Endothelial cell of umbilical vein (primary cell): ENCODE data around the gene B3GALNT1. TPM values are rescaled to one million over a fixed set of nuclear protein-coding genes. Genes with fewer than 3 reads are reported as not detected.

Experiments
- BruUV-seq: library from RNA; stranded (reverse); fragments of 400-500 nt; replicated peaks from 2 replicates; lab custom pipeline; 2021; lab: Mats Ljungman, UMichigan
- CTCF ChIA-PET: fragments of 300-600, 350-600 bp; sonication (Branson Sonifier 250); formaldehyde crosslinking; loops from one replicate; lab custom pipeline; 2021; ENCODE audit warnings: antibody characterized with exemption, inconsistent platforms; lab: Charles Lee
- POLR2A ChIA-PET: fragments of 300-600, 350-600 bp; sonication (Branson Sonifier 250); formaldehyde crosslinking; loops from one replicate; lab custom pipeline; 2021; ENCODE audit warnings: antibody characterized with exemption, inconsistent platforms; lab: Charles Lee
- DNase-seq: peaks from one replicate; pipeline ENCODE4 v3.0.0-alpha.2; 2011; ENCODE audit warnings: low read depth, low spot score
- FAIRE-seq: peaks from 2 replicates; lab custom pipeline; 2011; peaks lifted over from hg19 to GRCh38; lab: Jason Lieb, UNC
- H2AFZ ChIP-seq: 2 replicates; pipeline ENCODE4 v1.6.0; 2012; ENCODE audit warnings: low read depth, low read length, control low read depth, inconsistent platforms
- H3K27ac ChIP-seq: 2 replicates; pipeline ENCODE4 v1.5.1; 2011; ENCODE audit warnings: low read depth, mild to moderate bottlenecking, control low read depth, low read length, moderate library complexity; ENCODE audit not compliant: insufficient read depth
- H3K27me3 ChIP-seq, 2 experiments: 2 replicates each; pipeline versions ENCODE4 v1.6.0 to v1.6.1; 2011; ENCODE audit warnings: low read length in 2 of 2, mixed read lengths in 1 of 2; ENCODE audit not compliant: control insufficient read depth in 2 of 2, insufficient read depth in 2 of 2
- H3K36me3 ChIP-seq, 2 experiments: 2 replicates in 1 of 2; 3 replicates in 1 of 2; pipeline ENCODE4 v1.5.1; 2011; ENCODE audit warnings: low read length in 2 of 2, mild to moderate bottlenecking in 1 of 2, moderate library complexity in 1 of 2; ENCODE audit not compliant: control insufficient read depth in 2 of 2, insufficient read depth in 2 of 2; ENCODE audit errors: extremely low read depth in 1 of 2
- H3K4me1 ChIP-seq: 3 replicates; pipeline ENCODE4 v1.5.1; 2011; ENCODE audit warnings: mild to moderate bottlenecking, low read length; ENCODE audit not compliant: control insufficient read depth, insufficient read depth; ENCODE audit errors: extremely low read depth
- H3K4me2 ChIP-seq: 2 replicates; pipeline ENCODE4 v1.6.1; 2011; ENCODE audit warnings: low read length, control low read depth, mixed read lengths; ENCODE audit not compliant: insufficient read depth
- H3K4me3 ChIP-seq, 3 experiments: fragments of 200-600 bp in 1 of 3; sonication (generic), shearing (Covaris generic) in 1 of 3; replicated peaks in 1 of 3; 2 replicates each; pipeline ENCODE4 v1.5.1; 2011 to 2016; ENCODE audit warnings: control low read depth in 3 of 3, low read length in 3 of 3, mild to moderate bottlenecking in 2 of 3, inconsistent platforms in 1 of 3, low read depth in 1 of 3, moderate library complexity in 1 of 3; ENCODE audit not compliant: insufficient read depth in 1 of 3
- H3K79me2 ChIP-seq: 2 replicates; pipeline ENCODE4 v1.6.0; 2012; ENCODE audit warnings: low read length, inconsistent platforms; ENCODE audit not compliant: control insufficient read depth, insufficient read depth
- H3K9ac ChIP-seq: replicated peaks from 2 replicates; pipeline ENCODE3; 2011; ENCODE audit warnings: low read length, control low read depth; ENCODE audit not compliant: insufficient read depth; ENCODE audit errors: extremely low read depth
- H3K9me1 ChIP-seq: replicated peaks from 3 replicates; pipeline ENCODE4 v1.6.0; 2011; ENCODE audit warnings: mild to moderate bottlenecking, low read length; ENCODE audit not compliant: control insufficient read depth, insufficient read depth; ENCODE audit errors: extremely low read depth
- H3K9me3 ChIP-seq: replicated peaks from 2 replicates; pipeline ENCODE4 v1.5.1; 2012; ENCODE audit warnings: low read length, inconsistent platforms; ENCODE audit not compliant: control insufficient read depth, insufficient read depth
- H4K20me1 ChIP-seq: replicated peaks from 2 replicates; pipeline ENCODE3; 2011; ENCODE audit warnings: mild to moderate bottlenecking, low read length; ENCODE audit not compliant: control insufficient read depth, insufficient read depth; ENCODE audit errors: extremely low read depth
- FOS ChIP-seq: IDR thresholded peaks from 2 replicates; pipeline ENCODE4 v1.6.1; 2011; ENCODE audit warnings: mild to moderate bottlenecking, low read length, moderate library complexity, borderline replicate concordance; ENCODE audit not compliant: insufficient read depth
- GATA2 ChIP-seq: IDR thresholded peaks from 2 replicates; pipeline ENCODE4 v1.7.0; 2011; ENCODE audit warnings: low read depth, mild to moderate bottlenecking, moderate library complexity, mixed read lengths, low read length; ENCODE audit not compliant: insufficient read length, insufficient read depth
- MYC ChIP-seq: IDR thresholded peaks from one replicate; pipeline ENCODE4 v1.6.1; 2011; ENCODE audit warnings: mild to moderate bottlenecking, low read depth, low read length
- POLR2AphosphoS5 ChIP-seq: IDR thresholded peaks from 2 replicates; pipeline ENCODE4 v1.6.1; 2012; ENCODE audit warnings: low read depth, mild to moderate bottlenecking, control low read depth, low read length, moderate library complexity; ENCODE audit not compliant: insufficient read depth
- dilution Hi-C: fragments of 300-500 bp; cut with MboI; formaldehyde crosslinking; loops from one replicate; pipeline ENCODE4 v1.15.0; 2019; ENCODE audit warnings: low sequenced_read_pairs; ENCODE audit not compliant: extremely low pct_ligation_motif_present
- intact Hi-C: fragments of 100-400 bp; cut with micrococcal nuclease; formaldehyde crosslinking; loops from one replicate; pipeline ENCODE4 v1.10.0; 2022
- polyA plus RNA-seq, 4 experiments: library from polyadenylated mRNA; depleted of rRNA in 3 of 4; stranded (reverse) in 3 of 4; unstranded in 1 of 4; fragments of >200 nt; gene quantifications; 2 replicates each; pipeline versions ENCODE4 v1.2.1 to v1.2.3, GENCODE V29; 2011 to 2012; ENCODE audit warnings: missing spikeins in 1 of 4
- total RNA-seq: library from RNA; stranded (reverse); gene quantifications from 2 replicates; pipeline ENCODE4 v1.2.3, GENCODE V29; 2021
- TF ChIP-seq, protein P1 (sequence below), 2 donors: IDR thresholded peaks; 1 replicate in 1 of 2; 2 replicates in 1 of 2; pipeline ENCODE4 v1.5.1; 2011; ENCODE audit warnings: low read length in 2 of 2, mild to moderate bottlenecking in 2 of 2, moderate library complexity in 2 of 2, control low read depth in 1 of 2, inconsistent platforms in 1 of 2, low read depth in 1 of 2; ENCODE audit not compliant: insufficient read depth in 1 of 2; ENCODE audit errors: extremely low read depth in 1 of 2

Gene B3GALNT1
- total and polyA plus RNA-seq, 2 donors (not counting 3 experiments of a cell fraction or from before 2014, with no cell fraction given) = 19.4 to 29.4 TPM

- no peak overlapping the region for H3K4me2 ChIP-seq
- no peaks in the 10 kb centered on the region for H3K27me3 ChIP-seq
- no peak overlapping the region for H3K9ac ChIP-seq
- intact Hi-C loops = loop anchor here (5.0 kb wide), 1 partner anchor 229 kb away; no protein-coding TSS in a partner anchor
- no peaks in the 10 kb centered on the region for H3K9me1 ChIP-seq
- peak; percentile 62 for DNase-seq
- H2AFZ ChIP-seq = peak overlapping the region; percentile 26
- no peak for TF ChIP-seq MYC
- TF ChIP-seq FOS = no peak
- TF ChIP-seq, protein P1, sequence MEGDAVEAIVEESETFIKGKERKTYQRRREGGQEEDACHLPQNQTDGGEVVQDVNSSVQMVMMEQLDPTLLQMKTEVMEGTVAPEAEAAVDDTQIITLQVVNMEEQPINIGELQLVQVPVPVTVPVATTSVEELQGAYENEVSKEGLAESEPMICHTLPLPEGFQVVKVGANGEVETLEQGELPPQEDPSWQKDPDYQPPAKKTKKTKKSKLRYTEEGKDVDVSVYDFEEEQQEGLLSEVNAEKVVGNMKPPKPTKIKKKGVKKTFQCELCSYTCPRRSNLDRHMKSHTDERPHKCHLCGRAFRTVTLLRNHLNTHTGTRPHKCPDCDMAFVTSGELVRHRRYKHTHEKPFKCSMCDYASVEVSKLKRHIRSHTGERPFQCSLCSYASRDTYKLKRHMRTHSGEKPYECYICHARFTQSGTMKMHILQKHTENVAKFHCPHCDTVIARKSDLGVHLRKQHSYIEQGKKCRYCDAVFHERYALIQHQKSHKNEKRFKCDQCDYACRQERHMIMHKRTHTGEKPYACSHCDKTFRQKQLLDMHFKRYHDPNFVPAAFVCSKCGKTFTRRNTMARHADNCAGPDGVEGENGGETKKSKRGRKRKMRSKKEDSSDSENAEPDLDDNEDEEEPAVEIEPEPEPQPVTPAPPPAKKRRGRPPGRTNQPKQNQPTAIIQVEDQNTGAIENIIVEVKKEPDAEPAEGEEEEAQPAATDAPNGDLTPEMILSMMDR (IDR thresholded peaks at IDR 0.05; ENCODE audit: extremely low read depth in 1 of 2, insufficient read depth in 1 of 2, low read depth in 1 of 2, low read length in 2 of 2) = no peak
- no peak for TF ChIP-seq POLR2AphosphoS5
- no peak for TF ChIP-seq GATA2
- no peak overlapping the region for H3K27ac ChIP-seq
- peaks cover 21% of the 10 kb centered on the region for H3K4me1 ChIP-seq
- no peaks in the 10 kb centered on the region for H3K36me3 ChIP-seq
- no peaks in the 10 kb centered on the region for H4K20me1 ChIP-seq
- no peak for FAIRE-seq
- H3K79me2 ChIP-seq = no peaks in the 10 kb centered on the region
- no peaks in the 10 kb centered on the region for H3K9me3 ChIP-seq
- CTCF ChIA-PET = interaction anchor here (1.1 to 1.5 kb wide), 2 partner anchors 12 to 43 kb away, joined by 4 to 5 read pairs; no protein-coding TSS in a partner anchor
- no peak overlapping the region for H3K4me3 ChIP-seq
- POLR2A ChIA-PET = no interaction called here
- no TSS peak for BruUV-seq
- dilution Hi-C loops = no loop called here
Observed at GRCh38 chr3:161038725-161039124, 66.4 kb downstream of the B3GALNT1 start.
